Measurements from ENCODE around the gene OGFOD3.
A peak's percentile ranks its signal among the peaks of the same experiment; 100 is the strongest.
"Not testable (repeated sequence)": the region's sequence is repeated elsewhere in the genome, so short reads cannot be mapped to it uniquely, and the experiment has no call there.

Gene OGFOD3, protein sequence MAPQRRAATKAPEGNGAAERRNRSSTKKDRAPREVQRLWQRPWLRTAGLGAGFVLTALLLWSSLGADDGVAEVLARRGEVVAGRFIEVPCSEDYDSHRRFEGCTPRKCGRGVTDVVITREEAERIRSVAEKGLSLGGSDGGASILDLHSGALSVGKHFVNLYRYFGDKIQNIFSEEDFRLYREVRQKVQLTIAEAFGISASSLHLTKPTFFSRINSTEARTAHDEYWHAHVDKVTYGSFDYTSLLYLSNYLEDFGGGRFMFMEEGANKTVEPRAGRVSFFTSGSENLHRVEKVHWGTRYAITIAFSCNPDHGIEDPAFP

DNA sequence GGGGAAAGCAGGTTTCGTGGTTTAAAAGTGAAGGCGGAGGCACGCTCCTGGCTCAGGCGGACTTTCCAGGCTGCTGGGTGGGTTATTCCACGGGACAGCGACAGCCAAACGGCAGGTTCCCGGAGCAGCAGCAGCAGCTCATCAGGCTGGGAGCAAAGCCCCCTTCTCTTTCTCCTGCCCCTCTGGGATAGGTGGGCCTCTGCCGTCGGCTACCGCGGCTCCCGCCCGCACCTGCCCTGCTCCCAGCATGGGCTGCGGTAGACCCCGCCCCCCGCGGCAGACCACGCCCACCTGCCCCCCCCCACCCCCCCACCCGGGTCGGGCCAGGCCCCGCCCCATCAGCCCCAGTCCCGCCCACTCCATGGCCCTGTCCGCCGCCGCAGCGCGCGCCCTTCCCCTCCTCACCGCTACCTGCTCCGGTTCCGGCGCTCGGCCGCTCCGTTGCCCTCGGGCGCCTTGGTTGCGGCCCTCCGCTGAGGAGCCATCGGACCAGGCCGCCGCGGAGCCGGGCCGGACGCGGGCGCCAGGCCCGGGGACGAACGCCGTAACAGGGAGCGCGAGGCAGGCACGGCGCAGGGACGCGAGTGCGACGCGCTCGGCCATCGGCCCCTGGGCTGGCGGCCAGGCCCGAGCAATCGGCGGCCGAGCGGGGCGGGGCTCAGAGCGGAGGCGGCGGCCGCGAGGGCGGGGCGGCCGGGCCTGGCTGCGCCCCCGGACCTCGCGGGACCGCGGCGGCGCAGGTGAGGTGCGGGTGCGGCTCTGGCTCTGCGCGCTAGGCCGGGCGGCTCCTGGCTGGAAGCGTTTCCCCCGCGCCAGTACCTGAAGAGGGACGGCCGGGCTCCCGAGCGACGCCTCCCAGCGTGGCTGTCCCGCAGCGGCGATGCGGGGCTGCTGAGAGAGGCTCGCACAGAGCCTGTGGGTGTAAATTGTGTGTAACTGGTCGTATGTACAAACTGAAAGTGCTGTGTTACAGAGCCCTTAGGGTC lies at the start of gene OGFOD3, which contains the start of gene HEXD:
Gene OGFOD3 (minus strand): TSS at position 586 of the 986 bp plus-strand sequence. CDS start 101 bp downstream, at position 485.
Gene HEXD (plus strand): TSS at position 347 of the 986 bp plus-strand sequence. CDS start 1,453 bp downstream, outside the sequence.
- DNase-seq, result peak; percentile 75 to 82

DNA sequence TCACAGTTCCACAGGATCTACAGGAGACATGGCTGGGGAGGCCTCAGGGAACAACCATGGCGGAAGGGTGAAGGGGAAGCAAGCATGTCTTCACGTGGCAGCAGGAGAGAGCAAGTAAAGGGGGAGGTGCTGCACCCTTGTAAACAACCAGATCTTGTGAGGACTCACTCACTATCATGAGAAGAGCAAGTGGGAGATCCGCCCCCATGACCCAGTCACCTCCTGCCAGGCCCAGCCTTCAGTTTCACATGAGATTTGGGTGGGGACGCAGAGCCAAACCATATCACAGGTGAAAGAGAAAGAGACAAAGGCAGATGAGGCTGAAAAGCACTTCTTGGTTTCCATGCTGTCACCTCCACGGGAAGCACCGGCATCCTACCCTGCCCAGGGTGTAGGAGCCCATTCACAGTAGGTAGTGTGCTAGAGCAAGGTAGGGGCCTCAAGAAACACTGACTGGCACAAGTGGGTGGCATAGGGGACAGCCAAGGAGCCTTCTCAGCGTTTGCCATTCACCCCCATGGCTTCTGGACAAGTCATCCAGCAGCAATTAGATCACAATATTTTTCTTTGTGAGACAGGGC lies 46.7 kb upstream of the OGFOD3 start:
- no peak for DNase-seq

DNA sequence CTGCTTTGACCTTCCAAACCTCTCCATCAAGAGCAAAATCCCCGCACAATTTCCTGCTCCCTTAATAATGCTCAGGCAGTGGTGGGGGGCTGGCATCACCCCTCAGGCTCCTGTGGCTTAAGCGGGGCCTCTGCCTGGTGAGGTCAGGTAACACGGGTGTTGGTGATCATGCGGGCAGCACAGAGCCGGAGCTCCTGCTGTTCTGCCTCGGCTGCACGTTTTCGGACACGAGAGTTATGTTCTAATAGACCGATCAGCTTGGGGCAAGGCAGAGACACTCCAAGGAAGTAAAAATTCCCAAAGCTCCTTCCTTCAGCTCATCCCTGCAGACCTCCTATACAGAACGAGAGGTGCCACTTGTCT lies 46.2 kb upstream of the OGFOD3 start:
- DNase-seq, result no peak

DNA sequence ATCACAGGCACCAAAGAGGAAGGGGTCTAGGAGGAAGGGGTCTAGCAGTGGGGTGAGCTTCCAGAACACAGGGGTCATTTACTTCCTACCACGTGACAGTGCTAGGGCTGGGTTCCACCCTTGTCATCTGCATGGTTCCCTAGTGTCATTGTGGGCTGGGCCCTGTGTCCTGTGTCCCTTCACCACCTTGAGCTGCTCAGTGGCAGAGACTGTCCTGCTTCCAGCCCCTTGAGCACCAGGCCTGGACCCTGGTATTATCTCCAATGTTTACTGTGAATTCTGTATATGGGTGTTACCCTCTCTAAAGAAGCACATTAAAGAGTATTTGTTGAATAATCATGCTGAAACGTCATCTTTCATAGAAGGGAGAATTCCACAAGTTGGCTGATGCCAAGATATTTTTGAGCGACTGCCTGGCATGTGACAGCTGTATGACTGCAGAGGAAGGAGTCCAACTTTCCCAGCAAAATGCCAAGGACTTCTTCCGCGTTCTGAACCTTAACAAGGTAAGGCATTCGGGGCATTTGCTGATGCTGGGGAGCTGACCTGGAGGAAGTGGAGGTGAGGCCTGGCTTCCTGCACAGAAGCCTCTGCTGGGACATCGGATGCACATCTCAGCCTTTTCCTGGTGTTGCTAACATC lies 45.7 kb upstream of the OGFOD3 start:
- no peak for DNase-seq

DNA sequence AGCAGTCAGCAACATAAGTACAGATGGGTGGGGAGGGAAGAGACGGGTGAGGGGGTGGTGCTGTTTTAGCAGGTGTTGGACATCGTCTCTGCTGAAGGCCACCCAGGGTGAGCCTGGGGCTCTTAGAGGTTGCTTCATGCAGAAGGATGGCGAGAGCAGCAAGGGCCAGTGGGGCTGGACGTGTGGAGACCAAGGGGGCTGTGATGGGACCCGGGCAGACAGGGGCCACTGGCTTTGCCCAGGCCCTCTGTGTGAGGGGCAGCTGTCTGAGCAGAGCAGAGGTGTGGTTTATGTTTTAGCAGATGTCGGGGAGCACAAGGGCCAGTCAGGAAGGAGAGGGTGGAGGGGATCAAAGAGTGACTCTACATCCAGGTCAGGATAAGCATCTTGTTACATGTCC lies 45.0 kb upstream of the OGFOD3 start:
- DNase-seq, result no peak

DNA sequence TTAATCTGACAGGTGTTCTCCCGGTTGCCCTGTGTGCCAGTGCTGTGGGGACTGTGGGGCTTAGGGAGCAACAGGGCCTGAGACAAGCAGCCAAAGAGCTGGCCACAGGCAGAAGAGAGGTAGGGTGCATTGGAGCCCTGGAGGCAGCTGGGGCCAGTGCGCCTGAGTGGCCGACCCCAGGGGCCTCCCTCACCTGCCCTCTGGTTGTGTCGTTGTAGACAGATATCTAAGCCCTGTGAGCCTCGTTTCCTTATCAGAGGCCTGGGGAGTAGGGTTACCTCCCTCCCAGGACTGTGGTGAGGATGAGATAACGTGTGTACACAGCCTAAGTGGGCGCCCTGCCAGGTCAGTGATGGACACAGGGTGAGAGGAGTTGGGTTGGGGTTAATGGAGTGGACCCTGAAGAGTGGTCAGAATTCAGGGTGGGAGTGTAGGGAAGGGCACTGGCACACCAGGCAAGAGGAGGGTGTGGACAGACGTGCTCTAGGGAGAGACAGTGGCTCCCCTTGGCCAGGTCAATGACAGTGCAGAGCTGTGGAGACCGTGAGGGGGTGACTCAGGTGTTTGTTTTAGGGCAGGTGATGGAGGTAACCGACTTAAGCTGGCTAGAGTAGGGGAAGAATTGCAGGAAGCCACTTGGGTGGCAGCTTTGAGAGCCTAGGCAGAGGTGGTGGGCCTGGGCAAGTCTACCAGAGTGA lies 43.6 kb upstream of the OGFOD3 start:
- no peak for DNase-seq

DNA sequence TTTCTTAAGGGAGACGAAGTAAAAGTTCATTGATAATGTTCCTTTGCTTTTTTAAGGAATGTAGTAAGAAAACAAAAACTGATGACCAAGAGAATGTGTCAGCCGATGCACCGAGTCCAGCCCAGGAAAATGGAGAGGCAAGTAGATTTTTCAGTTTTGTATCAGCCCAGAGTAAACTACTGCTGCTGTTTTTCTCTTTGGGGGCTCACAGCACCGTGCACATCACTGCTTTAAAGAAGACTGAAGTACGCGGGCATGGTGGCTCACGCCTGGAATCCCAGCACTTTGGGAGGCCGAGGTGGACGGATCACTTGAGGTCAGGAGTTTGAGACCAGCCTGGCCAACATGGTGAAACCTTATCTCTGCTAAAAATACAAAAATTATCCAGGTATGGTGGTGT lies 41.5 kb upstream of the OGFOD3 start:
- DNase-seq, result not testable (repeated sequence)

DNA sequence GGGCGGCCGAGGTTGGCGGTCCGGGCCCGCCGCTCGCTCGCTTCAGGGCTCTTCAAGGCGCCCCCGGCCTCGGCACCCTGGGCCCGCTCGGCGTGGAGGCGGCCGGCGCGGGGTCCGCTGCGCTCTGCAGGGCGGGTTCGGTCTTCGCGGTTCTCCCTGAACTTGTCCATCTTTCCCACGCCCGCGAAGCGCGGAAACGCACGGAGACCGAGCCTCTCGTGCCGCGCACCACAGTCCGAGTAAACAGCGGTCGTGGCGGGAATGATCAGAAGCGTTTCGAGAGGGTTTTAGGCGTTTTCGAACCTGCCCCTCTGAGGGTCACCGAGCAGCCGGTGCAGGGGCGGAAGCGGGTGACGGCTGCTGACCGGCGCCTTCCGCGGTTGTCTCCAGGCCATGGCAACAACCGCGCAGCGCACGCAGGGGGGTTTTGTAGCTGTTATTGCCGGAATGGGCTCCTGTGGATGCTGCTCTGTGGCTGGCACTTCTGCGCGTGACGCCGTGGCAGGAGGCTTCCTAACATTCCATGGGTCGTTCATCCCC lies 40.6 kb upstream of the OGFOD3 start:
- DNase-seq, result no peak

DNA sequence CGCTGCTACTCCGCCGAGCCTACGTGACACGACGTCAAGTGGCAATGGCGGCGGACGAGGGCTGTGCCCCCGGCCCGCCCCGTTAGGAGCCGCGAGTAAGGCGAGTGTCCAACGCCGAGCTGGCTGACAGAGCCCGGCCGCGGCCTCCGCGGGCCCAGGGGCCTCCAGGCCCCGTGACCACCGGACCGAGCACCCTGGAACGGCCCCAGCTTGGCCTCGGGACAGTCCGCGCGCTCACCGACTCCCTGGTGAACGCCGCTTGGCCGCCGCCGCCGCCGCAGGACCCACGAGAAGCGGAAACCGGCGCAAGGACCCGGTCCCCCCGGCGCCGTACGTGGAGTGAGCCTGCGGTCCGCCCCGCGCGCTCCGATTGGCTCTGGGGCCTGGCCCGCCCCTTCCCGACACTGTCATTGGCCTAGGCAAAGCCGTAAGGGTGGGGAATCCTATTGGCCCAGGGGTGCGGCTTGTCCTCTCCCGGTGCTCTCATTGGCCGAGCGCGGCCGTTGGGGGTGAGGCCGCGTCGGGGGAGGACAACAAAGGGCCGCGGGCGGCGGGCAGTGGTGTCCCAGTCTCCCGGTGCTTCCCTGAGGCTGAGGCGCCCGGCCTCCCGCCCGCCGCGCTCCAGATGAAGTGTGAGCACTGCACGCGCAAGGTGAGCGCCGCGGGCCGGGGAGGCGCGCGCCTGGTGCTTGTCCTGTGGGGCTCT lies 39.9 kb upstream of the OGFOD3 start, which contains the start of gene NARF:
Gene NARF (plus strand): TSS at position 563 of the 706 bp plus-strand sequence. CDS start 63 bp downstream, at position 626.
- peak; percentile 94 to 95 for DNase-seq

DNA sequence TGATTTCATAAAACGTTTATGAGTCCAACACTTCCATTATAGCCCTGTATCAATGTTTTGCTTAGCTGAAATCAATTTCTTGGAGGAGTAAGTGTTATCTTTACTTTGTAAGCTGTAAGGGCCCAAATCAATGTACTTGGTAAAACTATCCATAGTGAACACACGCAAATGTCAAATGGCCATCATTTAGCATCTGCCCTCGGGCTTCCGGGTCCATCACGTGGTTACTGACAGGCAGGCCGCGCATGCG lies 39.5 kb upstream of the OGFOD3 start:
- DNase-seq, result no peak

DNA sequence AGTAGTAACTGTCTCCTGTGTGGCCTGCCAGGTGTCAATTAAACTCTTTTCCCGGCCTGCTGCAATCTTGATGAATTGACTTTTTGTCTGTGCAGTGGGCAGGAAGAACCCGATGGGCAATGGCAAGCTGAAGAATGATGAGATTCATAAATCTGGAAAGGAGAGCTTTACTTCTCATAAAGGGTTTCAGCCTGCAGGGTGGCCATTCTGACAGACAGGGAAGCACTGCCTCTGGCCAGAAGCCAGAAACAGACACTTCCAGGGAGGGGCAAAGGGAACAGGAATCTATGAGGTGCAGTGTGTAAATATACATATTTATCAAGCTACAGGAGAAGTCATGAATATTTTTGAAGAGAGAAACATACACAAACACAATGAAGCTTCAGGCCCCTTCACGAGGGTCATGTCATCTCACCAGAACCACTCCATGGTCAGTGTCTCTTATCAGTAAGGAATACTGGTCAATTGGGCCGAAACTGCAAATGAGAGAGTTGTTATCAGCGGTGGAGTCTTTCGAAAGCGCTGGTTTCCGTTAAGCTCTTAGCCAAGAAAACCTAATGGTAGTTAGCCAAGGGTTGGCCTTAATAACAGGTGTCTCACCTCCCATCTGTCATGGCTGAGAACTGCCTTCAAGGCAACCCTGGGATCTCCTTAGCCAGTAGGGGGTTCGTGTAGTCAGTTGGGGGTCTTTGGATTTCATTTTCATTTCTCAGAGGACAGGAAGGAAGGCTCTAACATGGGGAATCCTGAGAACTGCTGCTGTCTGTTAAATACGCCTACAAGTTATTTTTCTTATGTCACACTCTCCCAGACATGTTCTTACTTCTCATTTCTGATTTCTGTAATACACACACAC lies 38.9 kb upstream of the OGFOD3 start:
- DNase-seq, result no peak

DNA sequence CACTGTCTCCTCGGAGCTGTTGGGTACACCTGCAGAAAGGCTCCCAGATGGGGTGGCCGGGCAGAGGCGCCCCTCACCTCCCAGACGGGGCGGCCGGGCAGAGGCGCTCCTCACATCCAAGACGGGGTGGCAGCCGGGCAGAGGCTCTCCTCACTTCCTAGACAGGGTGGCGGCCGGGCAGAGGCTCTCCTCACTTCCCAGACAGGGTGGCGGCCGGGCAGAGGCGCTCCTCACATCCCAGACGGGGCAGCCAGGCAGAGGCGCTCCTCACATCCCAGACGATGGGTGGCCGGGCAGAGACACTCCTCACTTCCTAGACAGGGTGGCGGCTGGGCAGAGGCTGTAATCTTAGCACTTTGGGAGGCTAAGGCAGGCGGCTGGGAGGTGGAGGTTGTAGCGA lies 35.3 kb upstream of the OGFOD3 start:
- not testable (repeated sequence) for DNase-seq

DNA sequence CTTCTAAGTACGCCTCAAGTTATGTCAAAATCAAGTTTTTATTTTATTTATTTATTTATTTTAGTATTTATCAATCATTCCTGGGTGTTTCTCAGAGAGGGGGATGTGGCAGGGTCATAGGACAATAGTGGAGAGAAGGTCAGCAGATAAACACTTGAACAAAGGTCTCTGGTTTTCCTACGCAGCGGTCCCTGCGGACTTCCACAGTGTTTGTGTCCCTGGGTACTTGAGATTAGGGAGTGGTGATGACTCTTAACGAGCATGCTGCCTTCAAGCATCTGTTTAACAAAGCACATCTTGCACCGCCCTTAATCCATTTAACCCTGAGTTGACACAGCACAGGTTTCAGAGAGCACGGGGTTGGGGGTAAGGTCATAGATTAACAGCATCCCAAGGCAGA lies 34.8 kb upstream of the OGFOD3 start:
- not testable (repeated sequence) for DNase-seq

DNA sequence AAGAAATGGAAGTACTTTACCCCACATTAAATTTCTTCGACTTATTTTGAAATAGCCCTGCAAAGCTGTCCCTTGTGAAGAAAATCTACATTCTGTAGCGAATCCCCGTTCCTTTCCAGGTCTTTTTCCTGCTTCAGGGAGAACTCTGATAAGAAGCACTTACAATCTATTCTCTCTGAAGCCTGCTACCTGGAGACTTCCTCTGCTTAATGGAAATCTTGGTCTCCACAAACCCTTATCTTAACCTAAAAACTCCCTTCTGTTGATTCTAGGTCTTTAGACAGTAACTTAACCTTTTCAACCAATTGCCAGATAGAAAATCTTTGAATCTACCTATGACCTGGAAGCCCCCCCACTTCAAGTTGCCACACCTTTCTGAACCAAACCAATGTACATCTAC lies 33.8 kb upstream of the OGFOD3 start:
- no peak for DNase-seq

DNA sequence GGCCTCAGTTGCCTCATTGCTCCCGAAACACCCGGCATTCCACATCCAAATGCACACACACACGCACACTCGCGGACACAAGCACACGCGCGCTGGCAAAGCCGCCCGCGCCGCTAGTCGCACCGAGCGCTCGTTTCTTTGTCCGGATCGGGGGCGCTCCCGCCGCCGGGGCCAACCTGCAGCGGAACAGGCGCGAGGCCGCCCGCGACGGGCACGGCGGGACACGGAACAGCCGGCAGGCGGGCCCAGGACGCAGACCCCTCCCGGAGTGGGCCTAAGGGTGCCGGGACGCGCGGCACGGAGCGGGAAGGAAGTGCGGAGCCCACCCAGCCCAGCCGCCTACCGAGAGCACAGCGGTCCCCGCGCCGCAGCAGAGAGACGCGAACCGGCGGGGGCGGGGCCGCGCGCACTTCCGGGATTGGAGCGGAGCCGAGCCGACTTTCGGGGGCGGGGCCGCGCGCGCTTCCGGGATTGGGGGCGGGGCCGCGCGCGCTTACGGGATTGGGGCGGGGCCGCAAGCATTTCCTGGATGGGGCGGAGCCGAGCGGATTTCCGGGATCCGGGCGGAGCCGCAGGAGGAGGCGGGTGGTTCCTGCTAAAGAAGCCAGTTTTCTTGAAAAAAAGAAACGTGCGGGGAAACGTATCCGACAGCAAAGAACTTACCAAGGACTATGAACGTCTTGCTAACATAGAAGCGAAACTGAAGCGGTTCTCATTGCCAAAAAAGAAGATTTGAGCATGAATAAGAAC lies 32.1 kb upstream of the OGFOD3 start, which contains the start of gene CYBC1:
Gene CYBC1 (minus strand): TSS at position 396 of the 750 bp plus-strand sequence. CDS start 1,498 bp downstream, outside the sequence.
- peak; percentile 95 to 99 for DNase-seq

DNA sequence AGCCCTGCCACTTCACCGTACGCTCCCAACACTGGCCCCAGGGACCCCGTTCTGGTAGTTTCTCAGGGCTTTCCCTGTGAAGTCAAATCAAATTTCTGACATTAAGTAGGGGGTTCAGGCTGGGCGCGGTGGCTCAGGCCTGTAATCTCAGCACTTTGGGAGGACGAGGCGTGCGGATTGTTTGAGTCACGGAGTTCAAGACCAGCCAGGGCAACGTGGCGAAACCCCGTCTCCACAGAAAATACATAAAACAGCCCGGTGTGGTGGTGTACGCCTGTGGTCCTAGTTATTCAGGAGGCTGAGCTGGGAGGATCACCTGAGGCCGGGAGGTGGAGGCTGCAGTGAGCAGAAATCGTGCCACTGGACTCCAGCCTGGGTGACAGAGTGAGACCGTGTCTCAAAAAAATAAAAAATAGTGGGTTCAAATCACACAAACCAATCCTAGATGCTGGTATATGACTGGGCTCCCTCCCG lies 31.5 kb upstream of the OGFOD3 start:
- peak; percentile 36 to 38 for DNase-seq

DNA sequence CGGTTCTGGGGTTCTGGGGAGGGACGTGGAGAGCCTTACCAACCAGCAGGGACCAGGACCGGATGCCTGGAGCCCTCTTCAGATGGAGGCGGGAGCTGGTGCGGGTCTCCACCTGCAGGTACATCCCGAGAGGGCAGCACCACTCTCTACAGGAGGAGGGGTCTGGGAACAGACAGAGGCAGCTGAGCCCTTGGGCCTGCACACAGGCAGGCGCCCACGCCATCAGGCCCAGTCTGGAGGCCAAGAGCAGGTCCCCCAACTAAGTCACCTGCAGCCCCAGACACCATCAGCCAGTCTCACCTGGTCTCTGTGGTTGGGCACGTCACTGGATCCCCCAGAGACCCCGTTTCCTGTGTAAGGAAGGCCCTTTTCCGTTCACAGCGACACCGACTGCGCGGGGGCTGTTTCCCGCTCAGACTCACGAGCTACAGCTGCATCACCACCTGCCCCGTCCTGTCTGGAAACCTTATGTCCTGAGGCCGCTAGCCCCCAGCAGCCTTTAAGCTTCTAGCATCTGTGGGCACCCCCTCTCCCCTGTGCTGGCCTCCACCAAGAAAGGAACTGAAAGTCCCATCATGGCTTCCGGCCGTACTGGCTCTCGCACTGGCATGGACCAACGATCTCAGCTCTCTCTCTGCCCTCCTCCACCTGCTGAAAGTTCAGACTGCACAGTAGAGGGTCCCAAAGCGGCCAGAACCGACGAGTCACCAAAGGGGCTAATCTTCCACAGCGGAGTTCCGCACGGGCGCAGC lies 30.9 kb upstream of the OGFOD3 start:
- peak; percentile 37 to 47 for DNase-seq

DNA sequence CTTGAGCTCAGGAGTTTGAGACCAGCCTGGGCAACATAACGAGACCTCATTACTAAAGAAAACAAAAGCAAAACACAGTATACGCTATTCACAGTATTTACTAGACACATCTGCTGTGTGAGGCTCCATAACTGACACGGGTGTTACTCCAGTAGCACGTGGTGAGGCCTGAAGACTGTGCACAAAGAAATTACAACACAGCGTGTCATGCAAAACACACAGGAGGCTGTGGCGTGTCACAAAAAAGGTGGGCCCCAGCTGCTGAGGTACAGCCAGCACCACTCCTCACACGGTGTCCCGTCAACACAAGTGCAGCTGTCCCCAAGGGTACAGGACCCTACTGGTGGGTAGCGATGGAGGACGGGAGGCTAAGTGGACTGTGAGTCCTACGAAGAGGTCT lies 29.5 kb upstream of the OGFOD3 start:
- DNase-seq, result no peak

DNA sequence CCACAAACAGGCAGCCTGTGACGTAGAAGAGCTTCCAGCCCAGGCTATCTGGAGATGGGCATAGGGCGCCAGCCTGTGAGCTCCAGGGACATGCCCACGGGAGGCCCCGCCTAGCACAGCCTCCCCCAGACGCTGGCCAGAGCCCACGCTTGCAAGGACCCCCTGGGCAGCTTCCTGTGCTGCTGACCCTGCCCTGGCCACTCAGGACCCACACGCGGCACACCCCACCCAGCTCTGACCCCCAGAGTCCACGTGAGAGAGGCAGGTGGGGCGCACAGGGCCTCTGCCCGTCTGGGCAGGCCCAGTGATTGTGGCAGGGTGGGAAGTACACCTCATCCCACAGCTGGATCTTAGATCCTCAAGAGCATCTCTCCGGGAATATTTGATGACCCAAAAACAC lies 28.3 kb upstream of the OGFOD3 start:
- no peak for DNase-seq
